AG08396 (cell line): ENCODE data around the gene HDHD5.

Experiments used
- DNase-seq: peaks from one replicate; pipeline ENCODE4 v3.0.0; 2012; ENCODE audit warnings: low spot score, mixed read lengths

Gene HDHD5

GRCh38 chr22:17105143-17106129 lies 53.6 kb downstream of the HDHD5 start:
- no peak for DNase-seq

GRCh38 chr22:17104336-17104935 lies 54.6 kb downstream of the HDHD5 start:
- DNase-seq = no peak

- no peak for DNase-seq
Measured at GRCh38 chr22:17103351-17103750, 55.7 kb downstream of the HDHD5 start.

GRCh38 chr22:17102297-17102667 lies 56.8 kb downstream of the HDHD5 start:
- no peak for DNase-seq

- DNase-seq = no peak
Measured at GRCh38 chr22:17101475-17102296, 57.4 kb downstream of the HDHD5 start.

GRCh38 chr22:17100621-17101020 lies 58.5 kb downstream of the HDHD5 start:
- no peak for DNase-seq

GRCh38 chr22:17098379-17098819 lies 60.7 kb downstream of the HDHD5 start:
- DNase-seq = no peak

- DNase-seq = no peak
Measured at GRCh38 chr22:17097701-17098100, 61.4 kb downstream of the HDHD5 start.

- DNase-seq = no peak
Measured at GRCh38 chr22:17097062-17097461, 62.0 kb downstream of the HDHD5 start.

GRCh38 chr22:17096071-17096470 lies 63.0 kb downstream of the HDHD5 start:
- no peak for DNase-seq

- no peak for DNase-seq
Measured at GRCh38 chr22:17095538-17095937, 63.5 kb downstream of the HDHD5 start.

- no peak for DNase-seq
Measured at GRCh38 chr22:17093081-17093480, 66.0 kb downstream of the HDHD5 start.

- no peak for DNase-seq
Measured at GRCh38 chr22:17091851-17092250, 67.2 kb downstream of the HDHD5 start.

GRCh38 chr22:17090550-17090949 lies 68.5 kb downstream of the HDHD5 start:
- no peak for DNase-seq
